ENCODE data around the gene DNMT3B. TPM values are rescaled to one million over a fixed set of nuclear protein-coding genes. Genes with fewer than 3 reads are reported as not detected.
A peak's percentile ranks its signal among the peaks of the same experiment; 100 is the strongest.

Gene DNMT3B
- total RNA-seq, 4 donors from 2014 or later = 2.7 to 5.0 (median 2.9) TPM

DNA sequence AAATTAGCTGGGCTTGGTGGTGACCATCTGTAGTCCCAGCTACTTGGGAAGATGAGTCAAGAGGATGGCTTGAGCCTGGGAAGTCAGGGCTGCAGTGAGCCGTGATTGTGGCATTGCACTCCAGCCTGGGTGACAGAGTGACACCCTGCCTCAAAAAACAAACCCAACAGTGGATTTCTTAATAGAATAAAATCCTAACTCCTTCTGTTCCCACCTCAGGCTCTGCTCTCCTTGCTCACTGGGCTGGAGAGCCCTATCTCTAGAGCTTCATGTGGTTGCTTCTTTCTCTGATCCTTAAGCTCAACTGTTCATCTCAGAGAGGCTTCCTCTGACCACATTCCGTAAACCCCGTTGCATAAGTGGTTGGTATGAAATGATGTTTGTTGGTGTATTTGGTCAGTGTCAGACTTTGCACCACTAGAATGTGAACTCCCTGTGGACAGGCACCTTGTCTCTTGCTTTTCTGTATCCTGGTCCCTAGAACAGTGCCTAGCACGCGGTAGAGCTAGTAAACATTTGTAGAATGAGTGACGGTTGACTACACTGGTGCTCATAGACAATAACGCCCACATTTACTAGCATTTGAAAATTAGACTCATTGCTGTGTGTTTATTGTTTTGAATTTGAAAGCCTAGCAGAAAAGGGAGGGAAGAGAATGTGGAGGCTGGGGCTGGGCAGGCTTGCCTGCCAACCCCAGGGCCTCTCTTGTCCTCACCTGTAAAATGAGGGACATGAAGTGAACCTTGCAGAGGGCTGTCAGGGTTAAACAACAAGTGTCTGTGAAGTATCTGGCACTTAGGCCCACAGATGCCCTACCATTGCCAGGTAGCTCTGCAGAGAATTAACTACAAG is 61.8 kb downstream of the DNMT3B start:
- 80% methylated on average over 7 of the region's 7 CpGs for WGBS
- DNase-seq (ENCODE audit: low spot score in 2 of 2) = no peak
- TF ChIP-seq POLR2A (IDR thresholded peaks at IDR 0.05) (no peak), EP300 (IDR thresholded peaks at IDR 0.05) (no peak), POLR2AphosphoS5 (IDR thresholded peaks at IDR 0.05) (no peak)
- TF ChIP-seq, protein P1, sequence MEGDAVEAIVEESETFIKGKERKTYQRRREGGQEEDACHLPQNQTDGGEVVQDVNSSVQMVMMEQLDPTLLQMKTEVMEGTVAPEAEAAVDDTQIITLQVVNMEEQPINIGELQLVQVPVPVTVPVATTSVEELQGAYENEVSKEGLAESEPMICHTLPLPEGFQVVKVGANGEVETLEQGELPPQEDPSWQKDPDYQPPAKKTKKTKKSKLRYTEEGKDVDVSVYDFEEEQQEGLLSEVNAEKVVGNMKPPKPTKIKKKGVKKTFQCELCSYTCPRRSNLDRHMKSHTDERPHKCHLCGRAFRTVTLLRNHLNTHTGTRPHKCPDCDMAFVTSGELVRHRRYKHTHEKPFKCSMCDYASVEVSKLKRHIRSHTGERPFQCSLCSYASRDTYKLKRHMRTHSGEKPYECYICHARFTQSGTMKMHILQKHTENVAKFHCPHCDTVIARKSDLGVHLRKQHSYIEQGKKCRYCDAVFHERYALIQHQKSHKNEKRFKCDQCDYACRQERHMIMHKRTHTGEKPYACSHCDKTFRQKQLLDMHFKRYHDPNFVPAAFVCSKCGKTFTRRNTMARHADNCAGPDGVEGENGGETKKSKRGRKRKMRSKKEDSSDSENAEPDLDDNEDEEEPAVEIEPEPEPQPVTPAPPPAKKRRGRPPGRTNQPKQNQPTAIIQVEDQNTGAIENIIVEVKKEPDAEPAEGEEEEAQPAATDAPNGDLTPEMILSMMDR (IDR thresholded peaks at IDR 0.05) = no peak
- H3K4me3 ChIP-seq = no peak overlapping the region
- H3K27ac ChIP-seq = peak overlapping the region; percentile 10
- peaks cover 14% of the 10 kb centered on the region for H3K36me3 ChIP-seq
- H3K9me3 ChIP-seq = no peaks in the 10 kb centered on the region
- no peaks in the 10 kb centered on the region for H3K27me3 ChIP-seq
- H3K4me1 ChIP-seq = peaks cover 43% of the 10 kb centered on the region

DNA sequence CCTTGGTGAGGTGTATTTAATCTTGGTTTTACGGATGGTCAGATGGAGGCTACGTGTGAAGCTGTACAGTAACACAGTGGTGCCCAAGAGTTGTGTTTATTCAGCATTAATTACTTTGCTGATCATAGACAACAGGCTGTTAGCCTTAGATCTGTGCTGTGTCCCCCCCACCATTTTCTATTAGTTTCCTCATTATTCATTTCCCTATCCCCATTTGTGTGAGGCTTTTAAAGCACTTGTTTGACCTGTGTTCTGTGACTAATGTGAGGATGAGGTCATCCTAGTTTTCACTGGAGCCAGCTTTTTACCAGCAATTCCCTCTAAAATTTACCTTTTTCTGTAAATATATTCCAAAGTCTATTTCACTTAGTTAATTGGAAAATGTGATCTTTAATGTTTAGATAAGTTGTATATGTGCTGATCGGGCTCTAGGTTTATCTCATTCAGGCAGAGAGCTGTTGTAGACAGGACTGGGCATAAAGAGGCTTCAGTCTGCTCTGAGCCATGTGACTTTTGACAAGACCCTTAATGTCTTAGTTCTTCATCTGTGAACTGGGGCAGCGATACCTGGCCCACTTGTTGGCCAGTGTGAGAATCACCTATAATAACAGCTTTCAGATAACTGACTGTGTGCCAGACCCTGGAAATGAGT is 66.0 kb downstream of the DNMT3B start:
- WGBS = 93% methylated on average over 4 of the region's 4 CpGs
- Histone ChIP-seq H3K9me3 (no peaks in the 10 kb centered on the region), H3K4me1 (peaks cover 37% of the 10 kb centered on the region), H3K27me3 (no peaks in the 10 kb centered on the region), H3K36me3 (peaks cover 14% of the 10 kb centered on the region), H3K4me3 (no peak overlapping the region), H3K27ac (no peak overlapping the region)
- TF ChIP-seq EP300 (IDR thresholded peaks at IDR 0.05) (no peak), POLR2A (IDR thresholded peaks at IDR 0.05) (no peak), POLR2AphosphoS5 (IDR thresholded peaks at IDR 0.05) (no peak)
- TF ChIP-seq, protein P1 (IDR thresholded peaks at IDR 0.05) = no peak
- no peak for DNase-seq (ENCODE audit: low spot score in 2 of 2)

DNA sequence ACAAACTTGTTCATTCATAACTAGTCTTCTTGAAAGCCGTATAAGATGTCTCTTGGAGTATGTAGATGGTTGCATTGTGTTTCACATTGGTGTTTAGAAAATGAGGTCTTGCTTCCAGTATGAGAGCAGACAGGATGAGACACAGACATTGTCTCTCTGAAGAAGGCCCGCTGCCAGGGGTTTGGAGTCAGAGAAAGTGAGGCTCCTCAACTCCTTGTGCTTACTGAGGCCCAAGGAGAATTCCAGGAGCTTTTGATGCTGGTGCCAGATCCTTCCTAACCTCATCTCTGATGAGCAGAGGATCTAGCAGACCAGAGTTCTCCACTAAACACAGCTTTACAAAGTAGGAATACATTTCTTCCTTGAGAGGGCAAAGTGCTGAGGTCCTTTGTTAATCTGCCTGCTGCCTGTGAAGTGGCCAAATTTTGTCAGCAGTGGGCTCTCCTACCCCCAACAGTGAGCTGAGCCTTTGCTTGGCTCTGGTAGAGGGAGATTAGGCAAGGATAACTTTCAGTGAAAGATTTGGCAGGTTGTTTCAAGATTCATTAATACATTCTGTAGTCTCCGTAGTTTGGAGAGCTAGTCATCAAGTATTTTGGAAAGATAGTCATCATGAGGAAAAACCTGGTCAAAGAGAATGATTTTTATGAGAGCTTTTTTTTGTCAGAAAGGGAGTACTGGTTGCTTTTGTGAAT is 67.3 kb downstream of the DNMT3B start:
- H3K27me3 ChIP-seq = no peaks in the 10 kb centered on the region
- H3K9me3 ChIP-seq = no peaks in the 10 kb centered on the region
- H3K36me3 ChIP-seq = peaks cover 19% of the 10 kb centered on the region
- 52% methylated on average over 3 of the region's 3 CpGs for WGBS
- no peak overlapping the region for H3K4me3 ChIP-seq
- DNase-seq (ENCODE audit: low spot score in 2 of 2) = no peak
- H3K27ac ChIP-seq = peak overlapping the region; percentile 69
- peaks cover 27% of the 10 kb centered on the region for H3K4me1 ChIP-seq
- TF ChIP-seq, protein P1 (IDR thresholded peaks at IDR 0.05) = no peak
- no peak for TF ChIP-seq POLR2AphosphoS5 (IDR thresholded peaks at IDR 0.05)
- no peak for TF ChIP-seq POLR2A (IDR thresholded peaks at IDR 0.05)
- TF ChIP-seq EP300 (IDR thresholded peaks at IDR 0.05) = no peak

DNA sequence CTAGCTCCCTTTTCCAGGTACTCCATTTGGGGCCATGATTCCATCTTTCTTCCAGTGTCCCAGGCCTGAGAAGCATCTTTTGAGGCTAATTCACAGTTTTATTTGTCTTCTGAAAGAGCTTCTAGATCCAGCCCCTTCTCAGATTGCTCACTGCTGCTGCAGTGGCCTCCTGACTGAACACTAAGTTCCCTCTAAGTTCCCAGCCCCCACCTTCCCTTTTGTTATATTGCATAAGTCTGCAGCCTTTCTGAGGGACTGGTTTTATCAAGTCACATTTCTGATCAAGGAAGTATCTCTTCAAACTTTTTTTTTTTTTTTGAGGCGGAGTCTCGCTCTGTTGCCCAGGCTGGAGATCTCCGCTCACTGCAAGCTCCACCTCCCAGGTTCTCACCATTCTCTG is 68.3 kb downstream of the DNMT3B start:
- Histone ChIP-seq H3K9me3 (no peaks in the 10 kb centered on the region), H3K27me3 (no peaks in the 10 kb centered on the region), H3K27ac (peak overlapping the region; percentile 69), H3K36me3 (peaks cover 20% of the 10 kb centered on the region), H3K4me1 (peaks cover 27% of the 10 kb centered on the region), H3K4me3 (no peak overlapping the region)
- 93% methylated on average over 3 of the region's 3 CpGs for WGBS
- TF ChIP-seq POLR2A (IDR thresholded peaks at IDR 0.05) (no peak), EP300 (IDR thresholded peaks at IDR 0.05) (no peak), POLR2AphosphoS5 (IDR thresholded peaks at IDR 0.05) (no peak)
- TF ChIP-seq, protein P1 (IDR thresholded peaks at IDR 0.05) = no peak
- DNase-seq (ENCODE audit: low spot score in 2 of 2) = no peak

DNA sequence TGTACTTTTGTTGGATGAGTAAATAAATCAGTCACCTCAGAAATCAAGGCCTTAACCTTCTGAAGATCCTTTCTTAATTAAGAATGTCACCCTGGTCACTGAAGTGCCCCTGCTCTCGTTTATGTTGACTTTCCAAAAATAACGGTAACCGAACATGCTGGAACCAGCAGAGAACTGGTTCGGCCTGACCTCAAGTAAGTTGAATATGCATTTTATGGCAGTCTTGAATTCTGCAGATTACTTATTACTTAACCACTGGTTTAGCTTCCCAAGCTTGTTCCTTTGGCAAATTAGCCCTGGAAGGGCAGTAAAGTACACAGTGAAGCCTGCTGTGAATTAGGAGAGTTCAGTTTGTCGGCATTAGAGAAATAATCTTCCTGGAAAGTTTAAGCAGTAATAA is 69.8 kb downstream of the DNMT3B start:
- no peak for DNase-seq (ENCODE audit: low spot score in 2 of 2)
- Histone ChIP-seq H3K9me3 (no peaks in the 10 kb centered on the region), H3K4me3 (no peak overlapping the region), H3K27me3 (no peaks in the 10 kb centered on the region), H3K27ac (no peak overlapping the region), H3K4me1 (peaks cover 27% of the 10 kb centered on the region), H3K36me3 (peaks cover 31% of the 10 kb centered on the region)
- 50% methylated on average over 5 of the region's 5 CpGs for WGBS
- TF ChIP-seq POLR2AphosphoS5 (IDR thresholded peaks at IDR 0.05) (no peak), EP300 (IDR thresholded peaks at IDR 0.05) (no peak), POLR2A (IDR thresholded peaks at IDR 0.05) (no peak)
- TF ChIP-seq, protein P1 (IDR thresholded peaks at IDR 0.05) = no peak
